H1 (cell line): ENCODE measurements around the gene LRRC46. TPM values are rescaled to one million over a fixed set of nuclear protein-coding genes. Genes with fewer than 3 reads are reported as not detected.

Experiments
- CTCF ChIA-PET: fragments of 300-600 bp; sonication (Branson Sonifier 250); formaldehyde crosslinking; loops from one replicate; lab custom pipeline; 2021; ENCODE audit not compliant: partially characterized antibody; lab: Charles Lee
- POLR2A ChIA-PET: fragments of 300-600 bp; sonication (Branson Sonifier 250); formaldehyde crosslinking; loops from one replicate; lab custom pipeline; 2021; ENCODE audit warnings: inconsistent platforms; ENCODE audit not compliant: partially characterized antibody; lab: Charles Lee
- DNase-seq, 2 experiments: peaks; one replicate each; pipeline versions ENCODE4 v3.0.0 to v3.0.0-alpha.2; 2010 to 2022; ENCODE audit warnings: low spot score in 2 of 2, low read depth in 1 of 2, mixed read lengths in 1 of 2
- FAIRE-seq: peaks from 2 replicates; lab custom pipeline; 2011; peaks lifted over from hg19 to GRCh38; lab: Jason Lieb, UNC
- H2AFZ ChIP-seq: 2 replicates; pipeline ENCODE4 v1.8.1; 2012; ENCODE audit warnings: low read length, inconsistent platforms
- H2AK5ac ChIP-seq: 2 replicates; pipeline ENCODE4 v1.6.1; 2013; ENCODE audit warnings: low read depth, low read length
- H2BK120ac ChIP-seq: replicated peaks from 2 replicates; pipeline ENCODE3; 2013; ENCODE audit warnings: low read depth, low read length, inconsistent platforms
- H2BK12ac ChIP-seq: 2 replicates; pipeline ENCODE4 v1.6.1; 2013; ENCODE audit warnings: low read depth, low read length
- H2BK15ac ChIP-seq: 2 replicates; pipeline ENCODE4 v1.6.1; 2013; ENCODE audit warnings: low read length
- H2BK20ac ChIP-seq: 2 replicates; pipeline ENCODE4 v1.6.1; 2013; ENCODE audit warnings: low read length
- H2BK5ac ChIP-seq: 2 replicates; pipeline ENCODE4 v1.6.1; 2013; ENCODE audit warnings: low read depth, low read length
- H3K14ac ChIP-seq: 2 replicates; pipeline ENCODE4 v1.6.1; 2013; ENCODE audit warnings: inconsistent platforms; ENCODE audit not compliant: insufficient read length
- H3K18ac ChIP-seq: 2 replicates; pipeline ENCODE4 v1.6.1; 2013; ENCODE audit warnings: low read length; ENCODE audit errors: extremely low read depth
- H3K23ac ChIP-seq: 2 replicates; pipeline ENCODE4 v1.6.1; 2013; ENCODE audit warnings: inconsistent platforms; ENCODE audit not compliant: insufficient read length
- H3K23me2 ChIP-seq: 2 replicates; pipeline ENCODE4 v1.6.1; 2013; ENCODE audit warnings: low read depth, low read length
- H3K27ac ChIP-seq: 2 replicates; pipeline ENCODE4 v1.6.1; 2011; ENCODE audit warnings: low read depth, low read length, inconsistent platforms
- H3K27me3 ChIP-seq, 4 experiments: replicated peaks in 1 of 4; 1 replicate in 1 of 4; 2 replicates in 3 of 4; pipeline versions ENCODE4 v1.6.1 to v1.8.1; 2011 to 2013; ENCODE audit warnings: low read length in 3 of 4, mild to moderate bottlenecking in 3 of 4, inconsistent platforms in 2 of 4, mixed read lengths in 2 of 4, moderate library complexity in 1 of 4; ENCODE audit not compliant: control insufficient read depth in 3 of 4, insufficient read depth in 3 of 4; ENCODE audit errors: extremely low read depth in 1 of 4
- H3K36me3 ChIP-seq, 4 experiments: 2 replicates each; pipeline versions ENCODE4 v1.6.1 to v1.8.1; 2011 to 2013; ENCODE audit warnings: mild to moderate bottlenecking in 4 of 4, low read length in 3 of 4, moderate library complexity in 2 of 4, control low read depth in 1 of 4, inconsistent platforms in 1 of 4; ENCODE audit not compliant: insufficient read depth in 4 of 4, control insufficient read depth in 2 of 4
- H3K4ac ChIP-seq: replicated peaks from 2 replicates; pipeline ENCODE3; 2013; ENCODE audit warnings: low read length, low read depth, mixed read lengths, inconsistent platforms; ENCODE audit not compliant: insufficient read length
- H3K4me1 ChIP-seq, 4 experiments: replicated peaks in 1 of 4; 1 replicate in 1 of 4; 2 replicates in 3 of 4; pipeline versions ENCODE4 v1.6.1 to v1.8.1; 2011 to 2013; ENCODE audit warnings: low read length in 3 of 4, inconsistent platforms in 2 of 4, mixed read lengths in 1 of 4; ENCODE audit not compliant: insufficient read depth in 4 of 4, control insufficient read depth in 3 of 4
- H3K4me2 ChIP-seq, 2 experiments: 2 replicates each; pipeline versions ENCODE4 v1.6.1 to v1.8.1; 2011 to 2013; ENCODE audit warnings: low read depth in 2 of 2, low read length in 2 of 2, control low read depth in 1 of 2, inconsistent platforms in 1 of 2, mild to moderate bottlenecking in 1 of 2; ENCODE audit not compliant: insufficient read depth in 1 of 2
- H3K4me3 ChIP-seq, 4 experiments: fragments of 200-600, 300-600 bp in 1 of 4; sonication (generic), shearing (Covaris generic), sonication (Bioruptor Twin) in 1 of 4; 2 replicates each; pipeline versions ENCODE4 v1.5.1 to v1.8.1; 2011 to 2016; ENCODE audit warnings: low read length in 4 of 4, low read depth in 3 of 4, control low read depth in 2 of 4, inconsistent platforms in 2 of 4, mild to moderate bottlenecking in 2 of 4, mixed read lengths in 1 of 4, moderate library complexity in 1 of 4; ENCODE audit not compliant: insufficient read depth in 2 of 4; ENCODE audit errors: extremely low read depth in 1 of 4
- H3K56ac ChIP-seq: replicated peaks from 2 replicates; pipeline ENCODE3; 2013; ENCODE audit warnings: low read depth, mild to moderate bottlenecking, mixed read lengths, low read length, inconsistent platforms; ENCODE audit not compliant: insufficient read length
- H3K79me1 ChIP-seq: 2 replicates; pipeline ENCODE4 v1.6.1; 2013; ENCODE audit warnings: low read depth, low read length, control low read depth
- H3K79me2 ChIP-seq, 2 experiments: 2 replicates each; pipeline versions ENCODE4 v1.6.1 to v1.8.1; 2012 to 2013; ENCODE audit warnings: low read length in 2 of 2, mild to moderate bottlenecking in 2 of 2, inconsistent platforms in 1 of 2; ENCODE audit not compliant: insufficient read depth in 2 of 2, control insufficient read depth in 1 of 2
- H3K9ac ChIP-seq, 4 experiments: replicated peaks in 1 of 4; 1 replicate in 1 of 4; 2 replicates in 3 of 4; pipeline versions ENCODE4 v1.6.1 to v1.8.1; 2011 to 2013; ENCODE audit warnings: low read depth in 3 of 4, low read length in 3 of 4, control low read depth in 2 of 4, mild to moderate bottlenecking in 2 of 4, moderate library complexity in 2 of 4, inconsistent platforms in 1 of 4; ENCODE audit errors: extremely low read depth in 1 of 4
- H3K9me3 ChIP-seq, 2 experiments: 2 replicates each; pipeline versions ENCODE4 v1.6.1 to v1.8.1; 2012 to 2013; ENCODE audit warnings: mild to moderate bottlenecking in 2 of 2, moderate library complexity in 2 of 2, control low read depth in 1 of 2, inconsistent platforms in 1 of 2, low read depth in 1 of 2, low read length in 1 of 2, mixed read lengths in 1 of 2; ENCODE audit not compliant: insufficient read depth in 2 of 2
- H4K20me1 ChIP-seq, 2 experiments: replicated peaks in 1 of 2; 2 replicates each; pipeline versions ENCODE3 to v1.8.1; 2011 to 2013; ENCODE audit warnings: inconsistent platforms in 2 of 2, low read length in 2 of 2, mild to moderate bottlenecking in 1 of 2; ENCODE audit not compliant: insufficient read depth in 2 of 2, control insufficient read depth in 1 of 2
- H4K5ac ChIP-seq: 2 replicates; pipeline ENCODE4 v1.6.1; 2013; ENCODE audit warnings: low read length, low read depth, mixed read lengths, inconsistent platforms; ENCODE audit not compliant: insufficient read length
- H4K8ac ChIP-seq: 2 replicates; pipeline ENCODE4 v1.8.0; 2013; ENCODE audit warnings: mild to moderate bottlenecking, moderate library complexity, low read length, inconsistent platforms; ENCODE audit not compliant: insufficient read depth; ENCODE audit errors: extremely low read depth
- H4K91ac ChIP-seq: replicated peaks from 2 replicates; pipeline ENCODE3; 2013; ENCODE audit warnings: low read length, mixed read lengths, inconsistent platforms; ENCODE audit not compliant: insufficient read length
- ASH2L ChIP-seq: fragments of 200-600, 300-600 bp; sonication (generic); IDR thresholded peaks from one replicate; pipeline ENCODE4 v1.7.1; 2017; ENCODE audit warnings: low read length
- CEBPB ChIP-seq: IDR thresholded peaks from 2 replicates; pipeline ENCODE4 v1.6.1; 2012; ENCODE audit warnings: low read depth, low read length
- EGR1 ChIP-seq: IDR thresholded peaks from 2 replicates; pipeline ENCODE4 v1.6.1; 2011; ENCODE audit warnings: low read depth, low read length, borderline replicate concordance
- EP300 ChIP-seq, 2 experiments: IDR thresholded peaks; 1 replicate in 1 of 2; 2 replicates in 1 of 2; pipeline ENCODE4 v1.6.1; 2011 to 2012; ENCODE audit warnings: low read depth in 2 of 2, low read length in 2 of 2, mild to moderate bottlenecking in 2 of 2, borderline replicate concordance in 1 of 2, inconsistent platforms in 1 of 2, moderate library complexity in 1 of 2
- FOSL1 ChIP-seq: IDR thresholded peaks from 2 replicates; pipeline ENCODE4 v1.6.1; 2011; ENCODE audit warnings: mild to moderate bottlenecking, low read depth, low read length, moderate library complexity; ENCODE audit not compliant: insufficient read depth
- POU5F1 ChIP-seq: IDR thresholded peaks from 2 replicates; pipeline ENCODE4 v1.6.1; 2011; ENCODE audit warnings: low read depth, mild to moderate bottlenecking, low read length, moderate library complexity
- RXRA ChIP-seq: IDR thresholded peaks from 2 replicates; pipeline ENCODE4 v1.6.1; 2011; ENCODE audit warnings: low read depth, mild to moderate bottlenecking, low read length, moderate library complexity; ENCODE audit not compliant: insufficient read depth
- SAP30 ChIP-seq: fragments of 300-600 bp; sonication (generic); IDR thresholded peaks from 2 replicates; pipeline ENCODE4 v1.7.1; 2012; ENCODE audit warnings: low read length, moderate library complexity, mild to moderate bottlenecking, inconsistent platforms; ENCODE audit not compliant: insufficient read depth, insufficient replicate concordance
- SIN3A ChIP-seq, 2 experiments: IDR thresholded peaks in 1 of 2; conservative IDR thresholded peaks in 1 of 2; 2 replicates each; pipeline ENCODE4 v1.6.1; 2011 to 2012; ENCODE audit warnings: low read length in 2 of 2, improper control_type of control experiment in 1 of 2, low read depth in 1 of 2, mild to moderate bottlenecking in 1 of 2
- SIX5 ChIP-seq: IDR thresholded peaks from 2 replicates; pipeline ENCODE4 v1.6.1; 2011; ENCODE audit warnings: mild to moderate bottlenecking, low read depth, low read length
- TCF12 ChIP-seq: IDR thresholded peaks from 2 replicates; pipeline ENCODE4 v1.6.1; 2011; ENCODE audit warnings: low read depth, mild to moderate bottlenecking, low read length
- YY1 ChIP-seq: IDR thresholded peaks from 2 replicates; pipeline ENCODE4 v1.6.1; 2011; ENCODE audit warnings: low read depth, mild to moderate bottlenecking, low read length
- ZNF274 ChIP-seq: IDR thresholded peaks from 2 replicates; pipeline ENCODE4 v1.7.0; 2012; ENCODE audit warnings: low read length, borderline replicate concordance; ENCODE audit errors: extremely low read depth
- WGBS, 2 experiments: shearing (Covaris generic) in 1 of 2; methylation state at CpG; one replicate each; pipeline versions ENCODE4 v1.1.6 to v1.1.7; 2013 to 2015; ENCODE audit warnings: low lambda C conversion rate in 2 of 2, mixed read lengths in 2 of 2, inconsistent platforms in 1 of 2, low coverage in 1 of 2, missing lambda C conversion rate in 1 of 2; ENCODE audit not compliant: insufficient replicate concordance in 2 of 2, insufficient coverage in 1 of 2, insufficient read length in 1 of 2; ENCODE audit errors: extremely low coverage in 1 of 2, missing lambda C conversion rate in 1 of 2; 5-methylcytosine and 5-hydroxymethylcytosine counted together
- polyA plus RNA-seq, 7 experiments: library from polyadenylated mRNA; depleted of rRNA in 3 of 7; stranded (reverse) in 5 of 7; unstranded in 2 of 7; fragments of >200 nt in 5 of 7; fragments of 200-250 nt in 2 of 7; gene quantifications; 1 replicate in 5 of 7; 2 replicates in 1 of 7; 4 replicates in 1 of 7; pipeline versions ENCODE4 v1.2.1 to v1.2.3, GENCODE V29; 2011 to 2013; ENCODE audit warnings: missing spikeins in 2 of 7, mixed read lengths in 2 of 7
- total RNA-seq: library from RNA; stranded (reverse); fragmentation: NEBNext Ultra II Directional; extraction: Animal tissue kit (Norgen Biotek cat#: 25700); gene quantifications from 2 replicates; pipeline ENCODE4 v1.2.1, GENCODE V29; 2021

The LRRC46 gene
- total and polyA plus RNA-seq, 2 of the 8 experiments (the other 6 are each of a cell fraction or from before 2014, with no cell fraction given), result 0.18 TPM; not detected in 1

DNA sequence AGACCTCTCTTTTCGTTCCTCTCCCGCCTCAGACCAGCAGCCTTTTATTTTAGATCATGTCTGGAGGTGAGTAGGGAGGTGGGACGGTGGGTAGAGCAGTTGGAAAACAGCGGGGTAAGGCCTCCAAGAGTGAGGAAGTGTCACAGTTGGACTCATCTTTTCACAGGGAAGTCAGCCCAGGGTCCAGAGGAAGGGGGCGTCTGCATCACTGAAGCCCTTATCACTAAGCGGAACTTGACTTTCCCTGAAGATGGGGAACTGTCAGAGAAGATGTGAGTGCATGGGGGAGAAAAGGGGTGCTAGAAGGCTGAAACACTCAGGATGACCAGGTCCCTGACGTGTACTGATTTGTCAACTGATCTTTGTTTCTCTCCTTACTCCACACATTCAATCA, 461 bp downstream of the LRRC46 start:
- no peak overlapping the region for H3K9ac ChIP-seq
- CTCF ChIA-PET, result interaction anchor here (1.0 to 3.0 kb wide), 8 partner anchors 9 to 114 kb away, joined by 3 to 21 read pairs (median 4); partner anchors contain the start of gene SCRN2
- no peaks in the 10 kb centered on the region for H3K27me3 ChIP-seq
- TF ChIP-seq EP300 (IDR thresholded peaks at IDR 0.05; ENCODE audit: borderline replicate concordance in 1 of 2, low read depth in 2 of 2, low read length in 2 of 2) (no peak), SAP30 (no peak), YY1 (no peak), RXRA (no peak), EGR1 (no peak), TCF12 (no peak), SIX5 (no peak), ASH2L (no peak), POU5F1 (no peak), FOSL1 (no peak), SIN3A (conservative IDR thresholded peaks at IDR 0.05 in 1 of 2, IDR thresholded peaks at IDR 0.05 in 1 of 2; ENCODE audit: low read depth in 1 of 2, low read length in 2 of 2) (no peak), ZNF274 (no peak), CEBPB (no peak)

More for the DNA sequence above, 461 bp downstream of the LRRC46 start:
- Histone ChIP-seq H3K56ac (peak overlapping the region; percentile 1), H3K4me3 (peak overlapping the region in 3 of 4 experiments; percentile 86 to 99 (median 98); a peak in 4 of 8 replicates), H3K23ac (no peak overlapping the region), H3K27ac (no peak overlapping the region), H2AK5ac (no peak overlapping the region), H3K18ac (no peak overlapping the region), H3K23me2 (peaks cover 3% of the 10 kb centered on the region; the same call in 1 of the 2 replicates), H2BK5ac (no peak overlapping the region), H3K9me3 (no peaks in the 10 kb centered on the region), H4K20me1 (no peaks in the 10 kb centered on the region), H2BK20ac (no peak overlapping the region), H2BK12ac (no peak overlapping the region), H4K91ac (no peak overlapping the region), H2BK15ac (no peak overlapping the region), H2BK120ac (no peak overlapping the region), H3K4ac (no peak overlapping the region), H3K79me2 (peaks cover 2 to 14% of the 10 kb centered on the region in 2 experiments), H3K4me1 (peaks cover 0 to 6% (median 2%) of the 10 kb centered on the region in 4 experiments; a peak in 4 of 7 replicates), H3K4me2 (peak overlapping the region; percentile 68 to 93), H4K8ac (no peak overlapping the region), H3K14ac (no peak overlapping the region), H2AFZ (no peak overlapping the region), H3K36me3 (peaks cover 2 to 18% (median 12%) of the 10 kb centered on the region in 4 experiments; a peak in 7 of 8 replicates), H3K79me1 (no peaks in the 10 kb centered on the region), H4K5ac (no peak overlapping the region)
- POLR2A ChIA-PET, result interaction anchor here (0.7 to 2.8 kb wide), 12 partner anchors 9 to 156 kb away, joined by 3 to 10 read pairs (median 4); partner anchors contain the start of genes OSBPL7, PRR15L, SCRN2 and SP2
- WGBS, 2 experiments, result 22% methylated on average over 7 of the region's 7 CpGs; no CpG with 5 or more reads in 1 of the 2 experiments
- no peak for DNase-seq
- FAIRE-seq, result no peak
